ENCODE data around the gene PDZK1IP1.

- TF ChIP-seq CTCF (IDR thresholded peaks at IDR 0.05; ENCODE audit: insufficient read depth, low read length, poor library complexity, severe bottlenecking): no peak
- TF ChIP-seq EZH2phosphoT487 (conservative IDR thresholded peaks at IDR 0.05; ENCODE audit: low read length): no peak
These were observed 33.5 kb upstream of the PDZK1IP1 start for GRCh38 chr1:47223174-47223920.

All from SU-DHL-6 (cell line).